HUDEP-2 (cell line): Measurements from ENCODE around the gene APOBEC3A.
"Not testable (repeated sequence)": the region's sequence is repeated elsewhere in the genome, so short reads cannot be mapped to it uniquely, and the experiment has no call there.

Experiments used
- DNase-seq, 76 experiments: peaks; one replicate each; lab custom pipeline; 2025; ENCODE audit not compliant: unreplicated experiment in 76 of 76; lab: John Stamatoyannopoulos, UW

The APOBEC3A gene

GRCh38 chr22:38977289-38977688 lies 19.9 kb downstream of the APOBEC3A start:
- not testable (repeated sequence) for DNase-seq

- DNase-seq, result not testable (repeated sequence)
Observed at GRCh38 chr22:38980587-38980986, 23.2 kb downstream of the APOBEC3A start.

- peak in 4 of 76 experiments; percentile 6 to 22 (median 10) for DNase-seq
Observed at GRCh38 chr22:38981005-38981991, 23.9 kb downstream of the APOBEC3A start.

- peak in 75 of 76 experiments; percentile 13 to 89 (median 74) for DNase-seq
Observed at GRCh38 chr22:38981992-38982927, 24.9 kb downstream of the APOBEC3A start, which contains the start of gene APOBEC3B. APOBEC3B (plus strand) TSS chr22:38982347; CDS start chr22:38982454, 107 bp downstream.

GRCh38 chr22:38984224-38984623 lies 26.8 kb downstream of the APOBEC3A start:
- no peak for DNase-seq

- DNase-seq, result not testable (repeated sequence)
Observed at GRCh38 chr22:38984784-38985757, 27.7 kb downstream of the APOBEC3A start.

GRCh38 chr22:38986629-38987028 lies 29.2 kb downstream of the APOBEC3A start:
- no peak for DNase-seq

GRCh38 chr22:38987171-38987895 lies 29.9 kb downstream of the APOBEC3A start:
- DNase-seq, result no peak

- DNase-seq, result no peak
Observed at GRCh38 chr22:38989466-38989865, 32.1 kb downstream of the APOBEC3A start.

GRCh38 chr22:38992871-38993371 lies 35.5 kb downstream of the APOBEC3A start:
- DNase-seq, result peak in 1 of 76 experiments; percentile 11

- no peak for DNase-seq
Observed at GRCh38 chr22:38996105-38996504, 38.7 kb downstream of the APOBEC3A start.

GRCh38 chr22:38997518-38997917 lies 40.1 kb downstream of the APOBEC3A start:
- no peak for DNase-seq

GRCh38 chr22:39003165-39003638 lies 45.8 kb downstream of the APOBEC3A start:
- peak in 57 of 76 experiments; percentile 9 to 69 (median 47) for DNase-seq

- DNase-seq, result no peak
Observed at GRCh38 chr22:39007177-39007576, 49.8 kb downstream of the APOBEC3A start.

GRCh38 chr22:39008271-39008850 lies 51.0 kb downstream of the APOBEC3A start:
- DNase-seq, result not testable (repeated sequence)

GRCh38 chr22:39010946-39011345 lies 53.5 kb downstream of the APOBEC3A start:
- no peak for DNase-seq
